EH (cell line): ENCODE measurements around the gene PPIH.
"Not testable (repeated sequence)": the region's sequence is repeated elsewhere in the genome, so short reads cannot be mapped to it uniquely, and the experiment has no call there.

Experiments used
- DNase-seq: peaks from one replicate; pipeline ENCODE4 v3.0.0-alpha.2; 2015; ENCODE audit warnings: low read depth

The PPIH gene

DNA sequence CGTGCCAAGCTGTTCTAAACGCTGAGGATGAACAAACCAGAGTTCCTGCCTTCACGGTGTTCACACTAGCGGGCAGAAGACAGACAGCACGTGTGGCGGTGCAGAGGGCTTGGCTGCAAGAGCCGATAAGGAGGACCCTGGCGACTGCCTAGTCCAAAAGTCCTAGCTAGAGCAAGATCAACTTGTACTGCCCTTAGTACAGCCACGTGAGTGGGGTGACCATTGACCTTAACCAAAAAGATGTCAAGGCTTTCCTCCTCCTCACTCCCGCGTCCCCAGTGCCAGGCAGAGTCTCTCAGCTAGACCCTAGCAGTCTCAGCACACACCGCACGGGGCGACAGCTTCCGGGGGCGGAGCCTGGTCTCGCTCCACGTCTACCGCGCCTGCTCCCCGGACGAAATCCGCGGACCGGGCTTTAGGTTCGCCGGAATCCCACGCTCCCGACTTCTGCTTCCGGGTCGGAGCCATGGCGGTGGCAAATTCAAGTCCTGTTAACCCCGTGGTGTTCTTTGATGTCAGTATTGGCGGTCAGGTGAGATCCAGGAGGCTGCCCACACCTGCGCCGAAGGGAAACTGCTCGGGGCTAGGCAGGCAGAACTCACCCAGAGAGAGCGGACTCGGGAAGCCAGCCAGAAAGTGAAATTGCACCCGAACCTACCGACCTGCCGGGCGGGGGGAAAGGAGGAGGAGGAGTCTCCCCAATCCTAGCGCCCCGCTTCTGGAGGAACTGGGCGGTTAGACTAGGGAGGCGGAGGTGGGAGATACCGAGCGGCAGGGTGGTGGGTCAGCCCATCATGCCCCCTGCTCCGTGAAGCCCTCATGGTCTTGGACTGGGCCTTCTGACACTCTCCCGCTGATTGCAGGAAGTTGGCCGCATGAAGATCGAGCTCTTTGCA is at the start of gene PPIH:
PPIH (plus strand) TSS at position 443 of the 896 bp plus-strand sequence; CDS start at position 467, 24 bp downstream.
- peak; percentile 92 for DNase-seq

- DNase-seq, result no peak
Observed at GRCh38 chr1:42613803-42614131, 44.5 kb upstream of the PPIH start.

DNA sequence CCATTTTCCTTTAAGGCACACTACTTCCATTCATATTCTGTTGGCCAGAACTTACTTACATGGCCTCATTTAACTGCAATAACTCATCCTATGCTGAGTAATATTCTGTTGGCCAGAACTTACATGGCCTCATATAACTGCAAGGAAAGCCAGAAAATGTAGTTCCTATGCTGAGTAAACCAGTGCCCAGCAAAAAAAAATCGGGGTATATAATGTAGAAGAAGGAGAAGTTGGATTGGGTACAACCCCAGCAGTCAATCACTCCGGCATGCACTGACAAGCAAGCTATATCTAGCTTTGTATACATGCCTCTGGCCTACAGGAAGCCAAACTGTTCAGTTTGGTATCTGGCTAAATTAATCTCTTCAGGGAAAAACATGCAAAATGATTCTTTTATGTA is 39.4 kb upstream of the PPIH start:
- no peak for DNase-seq

DNA sequence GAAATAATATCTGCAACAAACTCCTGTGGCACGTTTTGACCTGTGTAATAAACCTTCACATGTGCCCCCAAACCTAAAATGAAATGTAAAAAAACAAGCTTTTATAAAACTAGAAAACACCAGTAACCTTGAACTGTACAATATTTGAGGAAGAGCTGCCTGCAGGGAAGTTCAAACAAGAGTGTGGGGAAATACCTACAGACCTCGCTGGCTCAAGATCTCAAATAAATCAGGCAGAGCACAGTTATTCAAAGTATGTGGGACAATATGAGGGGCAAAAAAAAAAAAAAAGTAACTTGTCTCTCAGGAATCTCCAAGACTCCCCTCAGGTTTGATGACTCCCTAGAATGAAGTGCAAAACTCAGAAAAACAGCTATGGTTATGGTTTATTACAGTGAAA is 37.9 kb upstream of the PPIH start:
- DNase-seq, result no peak

- not testable (repeated sequence) for DNase-seq
Observed at GRCh38 chr1:42621180-42621579, 37.0 kb upstream of the PPIH start.

- DNase-seq, result not testable (repeated sequence)
Observed at GRCh38 chr1:42627205-42627604, 31.0 kb upstream of the PPIH start.

DNA sequence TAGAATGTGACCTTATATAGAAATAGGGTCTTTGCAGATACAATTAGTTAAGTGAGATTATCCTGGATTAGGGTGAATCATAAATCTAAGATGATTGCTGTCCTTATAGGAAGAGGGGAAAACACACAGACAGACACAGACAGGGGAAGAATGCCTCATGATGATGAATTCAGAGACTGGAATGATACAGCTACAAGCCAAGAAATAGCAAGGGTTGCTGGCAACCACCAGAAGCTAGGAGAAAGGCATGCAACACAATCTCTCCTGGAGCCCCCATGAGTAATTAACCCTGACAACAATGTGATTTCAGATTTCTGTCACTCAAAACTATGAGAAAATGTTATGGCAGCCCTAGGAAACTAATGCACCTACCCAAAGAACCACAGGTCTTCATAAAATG is 19.1 kb upstream of the PPIH start:
- DNase-seq, result peak; percentile 27

DNA sequence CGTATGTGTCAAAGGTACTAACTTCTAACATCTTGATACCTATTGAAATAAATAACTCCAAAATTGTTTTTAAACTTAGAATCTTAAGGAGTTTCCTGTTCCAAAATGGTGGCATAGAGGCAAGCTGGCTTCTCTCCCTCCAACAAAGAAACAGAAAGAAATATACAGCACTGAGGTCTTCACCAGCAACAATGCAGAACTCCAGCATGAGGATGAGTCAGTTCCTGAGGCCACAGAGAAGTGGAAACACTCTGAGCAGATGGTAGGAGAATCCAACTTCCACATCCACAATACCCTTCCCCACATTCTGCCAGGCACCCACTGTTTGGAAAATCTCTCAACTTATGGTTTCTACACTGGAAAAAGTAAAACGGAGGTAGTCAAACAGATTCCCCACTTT is 12.2 kb upstream of the PPIH start:
- DNase-seq, result peak; percentile 1

DNA sequence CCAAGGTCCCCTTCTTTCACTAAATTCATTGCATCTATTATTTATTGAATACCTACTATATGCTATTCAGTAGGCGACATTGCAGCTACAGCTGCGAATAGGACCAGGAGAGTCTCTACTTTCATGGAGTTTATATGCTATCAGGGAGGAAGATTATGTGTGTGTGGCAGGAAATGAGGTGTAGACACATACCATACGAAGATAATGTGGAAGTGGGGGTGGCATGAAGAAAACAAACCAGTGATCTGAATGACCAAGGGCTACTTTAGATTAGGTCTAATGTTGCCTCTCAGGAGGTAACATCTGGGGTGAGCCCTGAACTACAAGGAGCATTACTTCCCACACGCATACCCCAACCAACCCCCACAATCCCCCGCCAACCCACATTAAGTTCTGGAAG is 1.0 kb upstream of the PPIH start:
- DNase-seq, result no peak

- DNase-seq, result no peak
Observed at GRCh38 chr1:42658877-42659337, 684 bp downstream of the PPIH start.

GRCh38 chr1:42660907-42661500 is 2.8 kb downstream of the PPIH start:
- DNase-seq, result no peak

- DNase-seq, result no peak
Observed at GRCh38 chr1:42669936-42670335, 11.7 kb downstream of the PPIH start.

GRCh38 chr1:42670425-42670824 is 12.2 kb downstream of the PPIH start:
- no peak for DNase-seq

GRCh38 chr1:42674214-42674613 is 16.0 kb downstream of the PPIH start:
- peak; percentile 13 for DNase-seq

DNA sequence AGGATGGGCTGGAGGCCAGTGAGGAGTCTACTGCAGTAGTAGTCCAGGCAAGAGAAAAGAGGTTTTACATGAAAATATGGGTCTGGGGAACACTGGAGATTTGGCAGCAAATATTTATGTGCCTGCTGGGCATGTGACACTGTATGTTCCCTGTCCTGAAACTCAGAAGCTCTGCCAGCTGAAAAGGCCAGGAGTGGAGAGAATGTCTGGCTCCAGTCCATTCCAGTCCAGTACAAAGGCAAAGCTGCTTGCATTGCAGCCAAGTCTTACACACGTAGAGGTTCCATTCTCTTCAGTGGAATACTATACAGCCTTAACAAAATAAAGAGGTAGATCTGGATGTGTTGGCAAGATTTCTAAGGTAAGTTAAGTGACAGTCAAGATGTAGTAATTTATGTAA is 16.5 kb downstream of the PPIH start:
- DNase-seq, result no peak

- DNase-seq, result no peak
Observed at GRCh38 chr1:42675467-42675866, 17.2 kb downstream of the PPIH start.

DNA sequence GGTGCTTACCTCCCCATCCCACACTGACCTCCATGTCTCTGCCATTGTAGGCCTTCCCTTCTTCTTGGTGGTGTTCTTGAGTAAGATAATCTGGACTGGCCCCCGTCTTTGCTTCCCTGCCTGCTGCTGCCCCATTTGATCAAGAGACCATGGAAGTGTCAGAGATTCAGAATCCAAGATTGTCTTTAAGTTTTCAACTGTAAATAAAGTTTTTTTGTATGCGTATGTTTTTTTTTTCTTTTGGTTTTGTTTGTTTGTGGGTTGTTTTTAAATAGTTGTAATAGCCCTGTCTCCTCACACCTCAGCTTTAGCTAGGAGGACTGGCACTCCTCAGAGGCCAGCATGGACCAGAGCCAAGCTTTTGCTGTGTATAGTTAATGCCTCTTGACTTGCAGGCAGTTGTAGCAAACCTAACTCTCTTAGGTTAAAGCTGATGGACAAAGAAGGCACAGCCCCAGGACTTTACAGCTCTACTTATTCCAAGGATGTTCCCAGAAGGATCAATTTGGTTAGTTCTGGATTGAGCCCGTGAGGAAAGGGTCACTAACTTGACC is 18.4 kb downstream of the PPIH start:
- no peak for DNase-seq

- DNase-seq, result peak; percentile 47
Observed at GRCh38 chr1:42679364-42679983, 21.3 kb downstream of the PPIH start.

- no peak for DNase-seq
Observed at GRCh38 chr1:42680055-42680454, 21.8 kb downstream of the PPIH start.

- DNase-seq, result peak; percentile 30
Observed at GRCh38 chr1:42680921-42681683, 22.9 kb downstream of the PPIH start.

- DNase-seq, result peak; percentile 99
Observed at GRCh38 chr1:42681741-42682483, 23.7 kb downstream of the PPIH start, which contains the start of gene YBX1. Gene YBX1, plus strand, starts transcription at chr1:42682418. Its CDS starts 148 bp downstream, at chr1:42682566.
